WTC11 (cell line): ENCODE measurements around the gene NR3C1. TPM values are rescaled to one million over a fixed set of nuclear protein-coding genes. Genes with fewer than 3 reads are reported as not detected.
A peak's percentile ranks its signal among the peaks of the same experiment; 100 is the strongest.

Source experiments
- ATAC-seq: fragments of 200-7000 bp; cut with Tn5 transposase; 2 replicates; pipeline ENCODE4 v1.10.0; 2021; ENCODE audit warnings: mild to moderate bottlenecking, moderate library complexity
- CTCF ChIA-PET: fragments of 300-600 bp; sonication (Branson Sonifier 250); formaldehyde crosslinking; loops from one replicate; lab custom pipeline; 2021; ENCODE audit warnings: antibody characterized with exemption; lab: Charles Lee
- POLR2A ChIA-PET: fragments of 350-600 bp; sonication (Branson Sonifier 250); formaldehyde crosslinking; loops from one replicate; lab custom pipeline; 2021; ENCODE audit warnings: antibody characterized with exemption; lab: Charles Lee
- DNase-seq: peaks from one replicate; pipeline ENCODE4 v3.0.0; 2021; ENCODE audit warnings: low spot score
- H3K27ac Mint-ChIP-seq: 2 replicates; pipeline ENCODE4 v1.8.0; 2021; ENCODE audit warnings: mixed read lengths
- H3K27me3 Mint-ChIP-seq: 2 replicates; pipeline ENCODE4 v1.8.0; 2021; ENCODE audit warnings: low read depth, mild to moderate bottlenecking, moderate library complexity, mixed read lengths
- H3K36me3 Mint-ChIP-seq: 2 replicates; pipeline ENCODE4 v1.8.0; 2021; ENCODE audit warnings: mixed read lengths
- H3K4me1 Mint-ChIP-seq: 2 replicates; pipeline ENCODE4 v1.8.0; 2022; ENCODE audit warnings: mixed read lengths
- H3K4me3 Mint-ChIP-seq: 2 replicates; pipeline ENCODE4 v1.8.0; 2021; ENCODE audit warnings: mild to moderate bottlenecking, moderate library complexity, mixed read lengths
- H3K9me3 Mint-ChIP-seq: 2 replicates; pipeline ENCODE4 v1.8.0; 2021; ENCODE audit warnings: mixed read lengths
- CBFB ChIP-seq: sonication (generic); formaldehyde crosslinking; IDR thresholded peaks from 2 replicates; pipeline ENCODE4 v1.8.1; 2022; ENCODE audit warnings: mild to moderate bottlenecking, low read depth, missing genetic modification reagents
- ELF4 ChIP-seq: sonication (generic); formaldehyde crosslinking; IDR thresholded peaks from 2 replicates; pipeline ENCODE4 v1.8.1; 2022; ENCODE audit warnings: low read depth, mild to moderate bottlenecking, moderate library complexity, missing genetic modification reagents
- ESRRA ChIP-seq: sonication (generic); formaldehyde crosslinking; IDR thresholded peaks from 2 replicates; pipeline ENCODE4 v1.8.1; 2022; ENCODE audit warnings: mild to moderate bottlenecking, missing genetic modification reagents, borderline replicate concordance
- FOXJ3 ChIP-seq: sonication (generic); formaldehyde crosslinking; IDR thresholded peaks from 2 replicates; pipeline ENCODE4 v1.9.0; 2021; ENCODE audit warnings: missing genetic modification reagents, mild to moderate bottlenecking, borderline replicate concordance
- GABPB1 ChIP-seq: sonication (generic); formaldehyde crosslinking; IDR thresholded peaks from 2 replicates; pipeline ENCODE4 v1.8.1; 2023; ENCODE audit warnings: mild to moderate bottlenecking, missing genetic modification reagents
- IRF2 ChIP-seq: sonication (generic); formaldehyde crosslinking; IDR thresholded peaks from 2 replicates; pipeline ENCODE4 v1.8.0; 2022; ENCODE audit warnings: low read depth, missing genetic modification reagents, borderline replicate concordance
- MXD4 ChIP-seq: fragments of 250-450 bp; sonication (Bioruptor Pico); IDR thresholded peaks from 2 replicates; pipeline ENCODE4 v1.8.0; 2021; ENCODE audit warnings: mild to moderate bottlenecking, moderate library complexity, borderline replicate concordance
- NR2C2 ChIP-seq: sonication (generic); formaldehyde crosslinking; IDR thresholded peaks from 2 replicates; pipeline ENCODE4 v1.8.0; 2022; ENCODE audit warnings: mild to moderate bottlenecking, missing genetic modification reagents
- TP53 ChIP-seq: sonication (generic); formaldehyde crosslinking; IDR thresholded peaks from 2 replicates; pipeline ENCODE4 v1.8.1; 2023; ENCODE audit warnings: mild to moderate bottlenecking, missing genetic modification reagents
- ZBTB43 ChIP-seq: sonication (generic); formaldehyde crosslinking; IDR thresholded peaks from 2 replicates; pipeline ENCODE4 v1.8.1; 2023; ENCODE audit warnings: mild to moderate bottlenecking, missing genetic modification reagents
- ZNF263 ChIP-seq: sonication (generic); formaldehyde crosslinking; IDR thresholded peaks from 2 replicates; pipeline ENCODE4 v1.8.1; 2022; ENCODE audit warnings: low read depth, mild to moderate bottlenecking, moderate library complexity, missing genetic modification reagents
- ZNF396 ChIP-seq: fragments of 250-450 bp; sonication (Bioruptor Pico); IDR thresholded peaks from 2 replicates; pipeline ENCODE4 v1.8.0; 2021; ENCODE audit warnings: mild to moderate bottlenecking, moderate library complexity, borderline replicate concordance
- ZNF423 ChIP-seq: fragments of 250-450 bp; sonication (Bioruptor Pico); IDR thresholded peaks from 2 replicates; pipeline ENCODE4 v2.1.2; 2022; ENCODE audit warnings: mild to moderate bottlenecking, moderate library complexity
- total RNA-seq: library from RNA; stranded (reverse); gene quantifications from 3 replicates; pipeline ENCODE4 v1.2.3, GENCODE V29; 2021
- TF ChIP-seq, protein P1 (sequence below): sonication (generic); formaldehyde crosslinking; IDR thresholded peaks from 2 replicates; pipeline ENCODE4 v1.8.1; 2023; ENCODE audit warnings: mild to moderate bottlenecking, moderate library complexity, missing genetic modification reagents
- TF ChIP-seq, protein P2 (sequence below): sonication (generic); formaldehyde crosslinking; conservative IDR thresholded peaks from 2 replicates; pipeline ENCODE4 v1.8.1; 2022; ENCODE audit warnings: mild to moderate bottlenecking, missing genetic modification reagents
- TF ChIP-seq, protein P3 (sequence below): sonication (generic); formaldehyde crosslinking; IDR thresholded peaks from 2 replicates; pipeline ENCODE4 v1.8.1; 2023; ENCODE audit warnings: mild to moderate bottlenecking, missing genetic modification reagents, borderline replicate concordance
- TF ChIP-seq, protein P4 (sequence below): sonication (generic); formaldehyde crosslinking; IDR thresholded peaks from 2 replicates; pipeline ENCODE4 v1.8.0; 2023; ENCODE audit warnings: missing genetic modification reagents, mild to moderate bottlenecking, borderline replicate concordance

NR3C1 gene
- total RNA-seq, 1 experiment from 2014 or later, result 15.0 TPM

DNA sequence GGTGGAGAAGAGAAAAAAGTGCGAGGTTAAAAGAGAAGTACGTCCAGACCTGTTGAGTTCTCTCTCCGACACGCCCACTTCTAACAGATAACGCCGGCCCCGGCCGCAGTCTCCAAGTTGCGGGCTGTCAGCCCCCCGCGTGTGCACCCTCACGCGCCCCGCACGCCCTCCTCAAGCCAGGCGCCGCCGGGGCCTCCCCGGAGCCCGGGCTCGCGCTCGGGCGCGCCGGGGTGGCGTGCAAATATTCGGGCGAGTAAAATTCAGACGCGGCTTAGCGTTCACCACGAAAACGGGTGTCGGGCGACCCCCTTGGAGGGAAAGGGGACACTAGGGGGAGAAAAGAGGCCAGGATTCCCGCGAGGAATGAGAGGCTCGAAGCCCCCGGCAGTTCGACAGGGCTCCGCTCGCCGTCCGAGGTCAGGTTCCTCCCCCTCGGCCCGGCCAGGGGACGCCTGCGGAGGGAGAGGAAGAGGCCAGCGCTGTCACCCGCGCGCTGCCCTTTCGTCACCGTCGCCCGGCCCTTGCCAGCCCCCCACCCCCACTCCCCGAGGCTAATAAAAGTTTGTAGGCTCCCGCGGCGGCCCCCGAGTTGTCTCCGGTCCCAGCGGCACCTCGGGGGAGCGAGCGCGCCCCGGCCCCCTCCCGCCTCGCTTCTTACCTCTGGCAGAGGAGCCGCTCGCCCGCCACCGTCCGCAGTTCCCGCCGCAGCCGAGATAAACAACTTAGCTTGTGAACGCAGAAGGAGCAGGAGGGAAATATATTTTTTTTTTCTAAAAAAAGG is 743 bp downstream of the NR3C1 start:
- DNase-seq, result peak; percentile 52
- H3K27ac Mint-ChIP-seq, result no peak overlapping the region
- CTCF ChIA-PET, result interaction anchor here (0.6 to 1.8 kb wide), 10 partner anchors 9 to 400 kb away, joined by 3 to 6 read pairs (median 3); no protein-coding TSS in a partner anchor

GRCh38 chr5:143402017-143402552 is 1.4 kb downstream of the NR3C1 start:
- H3K4me3 Mint-ChIP-seq, result peak overlapping the region; percentile 74
- peaks cover 28% of the 10 kb centered on the region for H3K27me3 Mint-ChIP-seq
- peaks cover 7% of the 10 kb centered on the region for H3K9me3 Mint-ChIP-seq
- peaks cover 55% of the 10 kb centered on the region for H3K4me1 Mint-ChIP-seq
- no peak overlapping the region for H3K27ac Mint-ChIP-seq
- DNase-seq (no peak), ATAC-seq (no peak)
- TF ChIP-seq ESRRA (CRISPR knock-in tag) (no peak), CBFB (CRISPR knock-in tag) (no peak)
- H3K36me3 Mint-ChIP-seq, result no peaks in the 10 kb centered on the region
- CTCF ChIA-PET, result no interaction called here
- POLR2A ChIA-PET, result no interaction called here

More for the DNA sequence above, 743 bp downstream of the NR3C1 start:
- ATAC-seq, result peak; percentile 5
- peaks cover 34% of the 10 kb centered on the region for H3K27me3 Mint-ChIP-seq
- peaks cover 49% of the 10 kb centered on the region for H3K4me1 Mint-ChIP-seq
- no peaks in the 10 kb centered on the region for H3K36me3 Mint-ChIP-seq
- 0 out of 2 replicates have a peak, but pooled peaks have one; percentile 39 for TF ChIP-seq ZBTB43
- no peak for TF ChIP-seq ZNF423
- TF ChIP-seq, protein P1, sequence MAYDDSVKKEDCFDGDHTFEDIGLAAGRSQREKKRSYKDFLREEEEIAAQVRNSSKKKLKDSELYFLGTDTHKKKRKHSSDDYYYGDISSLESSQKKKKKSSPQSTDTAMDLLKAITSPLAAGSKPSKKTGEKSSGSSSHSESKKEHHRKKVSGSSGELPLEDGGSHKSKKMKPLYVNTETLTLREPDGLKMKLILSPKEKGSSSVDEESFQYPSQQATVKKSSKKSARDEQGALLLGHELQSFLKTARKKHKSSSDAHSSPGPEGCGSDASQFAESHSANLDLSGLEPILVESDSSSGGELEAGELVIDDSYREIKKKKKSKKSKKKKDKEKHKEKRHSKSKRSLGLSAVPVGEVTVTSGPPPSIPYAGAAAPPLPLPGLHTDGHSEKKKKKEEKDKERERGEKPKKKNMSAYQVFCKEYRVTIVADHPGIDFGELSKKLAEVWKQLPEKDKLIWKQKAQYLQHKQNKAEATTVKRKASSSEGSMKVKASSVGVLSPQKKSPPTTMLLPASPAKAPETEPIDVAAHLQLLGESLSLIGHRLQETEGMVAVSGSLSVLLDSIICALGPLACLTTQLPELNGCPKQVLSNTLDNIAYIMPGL (CRISPR knock-in tag), result peak; percentile 73
- no peak for TF ChIP-seq ELF4 (CRISPR knock-in tag)
- no peak for TF ChIP-seq GABPB1
- TF ChIP-seq NR2C2, result no peak
- H3K4me3 Mint-ChIP-seq, result peak overlapping the region; percentile 74
- POLR2A ChIA-PET, result interaction anchor here (0.6 to 0.7 kb wide), 3 partner anchors 175 to 597 kb away, joined by 4 to 6 read pairs (median 4); no protein-coding TSS in a partner anchor
- H3K9me3 Mint-ChIP-seq, result peaks cover 7% of the 10 kb centered on the region

DNA sequence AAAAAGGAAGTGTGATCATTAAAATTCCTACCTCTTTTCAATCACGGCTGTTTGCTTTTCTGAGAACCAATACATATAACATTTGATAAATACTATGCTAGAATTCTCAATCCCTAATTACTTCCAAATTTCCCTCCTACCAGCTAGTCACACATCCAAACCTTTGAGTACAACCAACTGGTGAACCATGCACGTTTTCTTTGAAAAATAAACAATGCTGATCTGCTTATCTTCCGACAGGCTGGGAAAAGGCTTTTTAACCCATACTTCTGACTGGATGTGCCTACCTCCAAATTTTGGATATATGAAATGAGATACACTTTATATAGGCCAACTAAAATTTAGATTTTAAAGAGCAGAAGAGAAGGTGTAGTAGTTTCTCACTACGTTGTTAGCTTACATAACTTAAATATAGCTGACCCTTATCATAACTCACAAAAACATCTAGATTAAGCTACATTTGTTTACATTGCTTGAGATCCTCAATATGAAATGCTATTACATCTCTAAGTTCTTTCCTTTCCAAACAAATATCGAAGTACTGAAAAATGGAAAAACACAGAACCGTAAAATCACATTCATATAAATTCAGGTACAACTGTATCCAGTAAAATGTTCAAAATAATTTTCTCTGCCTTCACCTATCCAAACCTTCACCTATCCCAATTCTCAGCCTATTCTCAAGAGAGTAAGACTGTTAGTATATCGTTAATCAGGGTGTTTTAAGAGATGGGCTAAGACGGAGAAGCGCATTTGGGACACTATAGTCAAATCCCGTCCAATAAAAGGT is 2.1 kb downstream of the NR3C1 start:
- no peak for DNase-seq
- ATAC-seq, result no peak
- peak overlapping the region; percentile 74 for H3K4me3 Mint-ChIP-seq
- H3K9me3 Mint-ChIP-seq, result peaks cover 4% of the 10 kb centered on the region
- H3K36me3 Mint-ChIP-seq, result no peaks in the 10 kb centered on the region
- peaks cover 62% of the 10 kb centered on the region for H3K4me1 Mint-ChIP-seq
- no peak overlapping the region for H3K27ac Mint-ChIP-seq
- CTCF ChIA-PET, result no interaction called here
- H3K27me3 Mint-ChIP-seq, result peaks cover 28% of the 10 kb centered on the region
- POLR2A ChIA-PET, result no interaction called here
- TF ChIP-seq ZNF263 (CRISPR knock-in tag), result no peak
- TF ChIP-seq TP53 (CRISPR knock-in tag), result no peak
- TF ChIP-seq, protein P2, sequence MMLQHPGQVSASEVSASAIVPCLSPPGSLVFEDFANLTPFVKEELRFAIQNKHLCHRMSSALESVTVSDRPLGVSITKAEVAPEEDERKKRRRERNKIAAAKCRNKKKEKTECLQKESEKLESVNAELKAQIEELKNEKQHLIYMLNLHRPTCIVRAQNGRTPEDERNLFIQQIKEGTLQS, result no peak
- TF ChIP-seq, protein P3, sequence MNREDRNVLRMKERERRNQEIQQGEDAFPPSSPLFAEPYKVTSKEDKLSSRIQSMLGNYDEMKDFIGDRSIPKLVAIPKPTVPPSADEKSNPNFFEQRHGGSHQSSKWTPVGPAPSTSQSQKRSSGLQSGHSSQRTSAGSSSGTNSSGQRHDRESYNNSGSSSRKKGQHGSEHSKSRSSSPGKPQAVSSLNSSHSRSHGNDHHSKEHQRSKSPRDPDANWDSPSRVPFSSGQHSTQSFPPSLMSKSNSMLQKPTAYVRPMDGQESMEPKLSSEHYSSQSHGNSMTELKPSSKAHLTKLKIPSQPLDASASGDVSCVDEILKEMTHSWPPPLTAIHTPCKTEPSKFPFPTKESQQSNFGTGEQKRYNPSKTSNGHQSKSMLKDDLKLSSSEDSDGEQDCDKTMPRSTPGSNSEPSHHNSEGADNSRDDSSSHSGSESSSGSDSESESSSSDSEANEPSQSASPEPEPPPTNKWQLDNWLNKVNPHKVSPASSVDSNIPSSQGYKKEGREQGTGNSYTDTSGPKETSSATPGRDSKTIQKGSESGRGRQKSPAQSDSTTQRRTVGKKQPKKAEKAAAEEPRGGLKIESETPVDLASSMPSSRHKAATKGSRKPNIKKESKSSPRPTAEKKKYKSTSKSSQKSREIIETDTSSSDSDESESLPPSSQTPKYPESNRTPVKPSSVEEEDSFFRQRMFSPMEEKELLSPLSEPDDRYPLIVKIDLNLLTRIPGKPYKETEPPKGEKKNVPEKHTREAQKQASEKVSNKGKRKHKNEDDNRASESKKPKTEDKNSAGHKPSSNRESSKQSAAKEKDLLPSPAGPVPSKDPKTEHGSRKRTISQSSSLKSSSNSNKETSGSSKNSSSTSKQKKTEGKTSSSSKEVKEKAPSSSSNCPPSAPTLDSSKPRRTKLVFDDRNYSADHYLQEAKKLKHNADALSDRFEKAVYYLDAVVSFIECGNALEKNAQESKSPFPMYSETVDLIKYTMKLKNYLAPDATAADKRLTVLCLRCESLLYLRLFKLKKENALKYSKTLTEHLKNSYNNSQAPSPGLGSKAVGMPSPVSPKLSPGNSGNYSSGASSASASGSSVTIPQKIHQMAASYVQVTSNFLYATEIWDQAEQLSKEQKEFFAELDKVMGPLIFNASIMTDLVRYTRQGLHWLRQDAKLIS, result no peak
- no peak for TF ChIP-seq ZNF396 (CRISPR knock-in tag)
- TF ChIP-seq MXD4 (CRISPR knock-in tag), result no peak
- TF ChIP-seq, protein P4, sequence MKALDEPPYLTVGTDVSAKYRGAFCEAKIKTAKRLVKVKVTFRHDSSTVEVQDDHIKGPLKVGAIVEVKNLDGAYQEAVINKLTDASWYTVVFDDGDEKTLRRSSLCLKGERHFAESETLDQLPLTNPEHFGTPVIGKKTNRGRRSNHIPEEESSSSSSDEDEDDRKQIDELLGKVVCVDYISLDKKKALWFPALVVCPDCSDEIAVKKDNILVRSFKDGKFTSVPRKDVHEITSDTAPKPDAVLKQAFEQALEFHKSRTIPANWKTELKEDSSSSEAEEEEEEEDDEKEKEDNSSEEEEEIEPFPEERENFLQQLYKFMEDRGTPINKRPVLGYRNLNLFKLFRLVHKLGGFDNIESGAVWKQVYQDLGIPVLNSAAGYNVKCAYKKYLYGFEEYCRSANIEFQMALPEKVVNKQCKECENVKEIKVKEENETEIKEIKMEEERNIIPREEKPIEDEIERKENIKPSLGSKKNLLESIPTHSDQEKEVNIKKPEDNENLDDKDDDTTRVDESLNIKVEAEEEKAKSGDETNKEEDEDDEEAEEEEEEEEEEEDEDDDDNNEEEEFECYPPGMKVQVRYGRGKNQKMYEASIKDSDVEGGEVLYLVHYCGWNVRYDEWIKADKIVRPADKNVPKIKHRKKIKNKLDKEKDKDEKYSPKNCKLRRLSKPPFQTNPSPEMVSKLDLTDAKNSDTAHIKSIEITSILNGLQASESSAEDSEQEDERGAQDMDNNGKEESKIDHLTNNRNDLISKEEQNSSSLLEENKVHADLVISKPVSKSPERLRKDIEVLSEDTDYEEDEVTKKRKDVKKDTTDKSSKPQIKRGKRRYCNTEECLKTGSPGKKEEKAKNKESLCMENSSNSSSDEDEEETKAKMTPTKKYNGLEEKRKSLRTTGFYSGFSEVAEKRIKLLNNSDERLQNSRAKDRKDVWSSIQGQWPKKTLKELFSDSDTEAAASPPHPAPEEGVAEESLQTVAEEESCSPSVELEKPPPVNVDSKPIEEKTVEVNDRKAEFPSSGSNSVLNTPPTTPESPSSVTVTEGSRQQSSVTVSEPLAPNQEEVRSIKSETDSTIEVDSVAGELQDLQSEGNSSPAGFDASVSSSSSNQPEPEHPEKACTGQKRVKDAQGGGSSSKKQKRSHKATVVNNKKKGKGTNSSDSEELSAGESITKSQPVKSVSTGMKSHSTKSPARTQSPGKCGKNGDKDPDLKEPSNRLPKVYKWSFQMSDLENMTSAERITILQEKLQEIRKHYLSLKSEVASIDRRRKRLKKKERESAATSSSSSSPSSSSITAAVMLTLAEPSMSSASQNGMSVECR, result no peak
- TF ChIP-seq IRF2 (CRISPR knock-in tag), result no peak
- no peak for TF ChIP-seq FOXJ3 (CRISPR knock-in tag)
